IMR-90 (cell line): ENCODE results near the gene SNX2.

Experiments used
- BHLHE40 ChIP-seq: fragments of 150-350 bp; IDR thresholded peaks from 2 replicates; pipeline ENCODE4 v1.6.1; 2016; ENCODE audit warnings: mild to moderate bottlenecking, low read depth, low read length
- CHD1 ChIP-seq: IDR thresholded peaks from 2 replicates; pipeline ENCODE4 v1.6.1; 2012; ENCODE audit warnings: low read depth, low read length, improper control_type of control experiment
- CTCF ChIP-seq: conservative IDR thresholded peaks from 2 replicates; pipeline ENCODE4 v1.5.1; 2012; ENCODE audit warnings: mild to moderate bottlenecking, low read depth, low read length, improper control_type of control experiment
- MXI1 ChIP-seq: IDR thresholded peaks from 2 replicates; pipeline ENCODE4 v1.6.1; 2012; ENCODE audit warnings: low read depth, mild to moderate bottlenecking, low read length, moderate library complexity, borderline replicate concordance
- POLR2A ChIP-seq: IDR thresholded peaks from 2 replicates; pipeline ENCODE4 v1.6.1; 2012; ENCODE audit warnings: mild to moderate bottlenecking, low read depth, low read length
- RAD21 ChIP-seq: IDR thresholded peaks from 2 replicates; pipeline ENCODE4 v1.6.1; 2012; ENCODE audit warnings: low read length, improper control_type of control experiment
- RFX5 ChIP-seq: IDR thresholded peaks from 2 replicates; pipeline ENCODE4 v1.8.0; 2012; ENCODE audit warnings: low read depth, mild to moderate bottlenecking, low read length, moderate library complexity

GRCh38 chr5:122781465-122781864 lies 6.6 kb downstream of the SNX2 start:
- no peak for TF ChIP-seq CTCF
- no peak for TF ChIP-seq POLR2A
- TF ChIP-seq CHD1, result no peak
- no peak for TF ChIP-seq MXI1
- TF ChIP-seq RFX5, result no peak
- no peak for TF ChIP-seq BHLHE40
- TF ChIP-seq RAD21, result no peak
